GM18499 (cell line): ENCODE results near the gene TPM4.
"Not testable (repeated sequence)": the region's sequence is repeated elsewhere in the genome, so short reads cannot be mapped to it uniquely, and the experiment has no call there.

Experiments
- ATAC-seq: cut with Tn5 transposase; IDR thresholded peaks from one replicate; pipeline ENCODE4 v1.9.1; 2021; ENCODE audit warnings: moderate number of reproducible peaks; ENCODE audit not compliant: insufficient read depth, unreplicated experiment

Gene TPM4

GRCh38 chr19:16094360-16095070 lies 18.2 kb downstream of the TPM4 start:
- ATAC-seq = no peak

- ATAC-seq = no peak
Measured at GRCh38 chr19:16095071-16095571, 18.8 kb downstream of the TPM4 start.

- no peak for ATAC-seq
Measured at GRCh38 chr19:16096280-16096855, 20.1 kb downstream of the TPM4 start.

- no peak for ATAC-seq
Measured at GRCh38 chr19:16098416-16098768, 22.1 kb downstream of the TPM4 start.

- no peak for ATAC-seq
Measured at GRCh38 chr19:16098821-16099220, 22.5 kb downstream of the TPM4 start.

- ATAC-seq = not testable (repeated sequence)
Measured at GRCh38 chr19:16099314-16099965, 23.1 kb downstream of the TPM4 start.

GRCh38 chr19:16100524-16100923 lies 24.2 kb downstream of the TPM4 start:
- no peak for ATAC-seq

GRCh38 chr19:16104722-16105121 lies 28.4 kb downstream of the TPM4 start:
- no peak for ATAC-seq

GRCh38 chr19:16106121-16106520 lies 29.8 kb downstream of the TPM4 start:
- no peak for ATAC-seq

- peak; percentile 58 for ATAC-seq
Measured at GRCh38 chr19:16111160-16111908, 35.0 kb downstream of the TPM4 start, which contains the start of gene RAB8A. TSS of gene RAB8A (plus strand) at chr19:16111889. CDS start at chr19:16111902, 13 bp downstream.

GRCh38 chr19:16111909-16112752 lies 35.8 kb downstream of the TPM4 start:
- ATAC-seq = no peak

GRCh38 chr19:16112778-16113177 lies 36.5 kb downstream of the TPM4 start:
- ATAC-seq = no peak

GRCh38 chr19:16113727-16114126 lies 37.4 kb downstream of the TPM4 start:
- ATAC-seq = no peak

- ATAC-seq = no peak
Measured at GRCh38 chr19:16115301-16116039, 39.2 kb downstream of the TPM4 start.

- no peak for ATAC-seq
Measured at GRCh38 chr19:16116067-16116466, 39.8 kb downstream of the TPM4 start.

GRCh38 chr19:16117594-16118033 lies 41.3 kb downstream of the TPM4 start:
- no peak for ATAC-seq

- ATAC-seq = peak; percentile 46
Measured at GRCh38 chr19:16118489-16119033, 42.3 kb downstream of the TPM4 start.

- peak; percentile 14 for ATAC-seq
Measured at GRCh38 chr19:16119075-16119857, 43.0 kb downstream of the TPM4 start.
